ENCODE data around the gene TMEM255B. TPM values are rescaled to one million over a fixed set of nuclear protein-coding genes. Genes with fewer than 3 reads are reported as not detected.
"Not testable (repeated sequence)": the region's sequence is repeated elsewhere in the genome, so short reads cannot be mapped to it uniquely, and the experiment has no call there.

Gene TMEM255B
- total RNA-seq, 1 experiment from 2014 or later: not detected

GRCh38 chr13:113787694-113788093 is 28.7 kb downstream of the TMEM255B start:
- Mint-ChIP-seq H3K27ac (ENCODE audit: unreplicated experiment) (no peak overlapping the region), H3K27me3 (ENCODE audit: unreplicated experiment) (peaks cover 7% of the 10 kb centered on the region), H3K9me3 (ENCODE audit: low read depth, unreplicated experiment) (peaks cover 2% of the 10 kb centered on the region), H3K4me1 (ENCODE audit: low read depth, unreplicated experiment) (no peaks in the 10 kb centered on the region), H3K36me3 (ENCODE audit: insufficient read depth, unreplicated experiment) (no peaks in the 10 kb centered on the region), H3K4me3 (ENCODE audit: low read depth, unreplicated experiment) (no peak overlapping the region)
- BruUV-seq (replicated peaks): no TSS peak
- DNase-seq: no peak
- TF ChIP-seq CTCF (IDR thresholded peaks at IDR 0.05; ENCODE audit: unreplicated experiment): no peak
- intact Hi-C loops (cut with micrococcal nuclease; ENCODE audit: unreplicated experiment): no loop called here
- CTCF ChIA-PET: no interaction called here

GRCh38 chr13:113788413-113789135 is 29.5 kb downstream of the TMEM255B start:
- Mint-ChIP-seq H3K27ac (ENCODE audit: unreplicated experiment) (no peak overlapping the region), H3K36me3 (ENCODE audit: insufficient read depth, unreplicated experiment) (no peaks in the 10 kb centered on the region), H3K4me3 (ENCODE audit: low read depth, unreplicated experiment) (no peak overlapping the region), H3K4me1 (ENCODE audit: low read depth, unreplicated experiment) (no peaks in the 10 kb centered on the region), H3K27me3 (ENCODE audit: unreplicated experiment) (peaks cover 7% of the 10 kb centered on the region), H3K9me3 (ENCODE audit: low read depth, unreplicated experiment) (peaks cover 2% of the 10 kb centered on the region)
- no peak for TF ChIP-seq CTCF (IDR thresholded peaks at IDR 0.05; ENCODE audit: unreplicated experiment)
- intact Hi-C loops (cut with micrococcal nuclease; ENCODE audit: unreplicated experiment): no loop called here
- no TSS peak for BruUV-seq (replicated peaks)
- CTCF ChIA-PET: interaction anchor here (0.7 kb wide), 1 partner anchor 580 kb away, joined by 3 read pairs; the partner anchor contains the start of gene PCID2
- no peak for DNase-seq

DNA sequence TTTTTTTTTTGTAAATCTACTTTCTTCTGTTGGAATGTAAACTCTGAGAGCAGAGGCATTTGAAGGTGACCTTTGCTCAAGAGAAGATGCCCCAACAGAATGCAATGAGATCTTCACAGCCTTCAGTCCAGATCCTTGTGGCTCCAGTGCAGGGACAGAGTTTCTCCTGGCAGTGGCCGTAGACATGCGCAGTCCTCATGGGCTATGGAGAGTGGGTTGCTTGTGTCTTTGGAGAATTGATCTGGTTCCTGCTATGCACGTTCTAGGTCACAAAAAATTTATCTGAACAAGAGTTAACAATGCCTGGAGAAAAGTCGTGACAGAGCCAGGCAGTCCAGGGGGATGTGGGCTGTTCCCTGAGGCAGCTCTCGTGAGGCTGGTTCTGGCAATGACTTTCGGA is 30.1 kb downstream of the TMEM255B start:
- H3K4me3 Mint-ChIP-seq (ENCODE audit: low read depth, unreplicated experiment): no peak overlapping the region
- H3K9me3 Mint-ChIP-seq (ENCODE audit: low read depth, unreplicated experiment): peaks cover 2% of the 10 kb centered on the region
- CTCF ChIA-PET: interaction anchor here (0.7 kb wide), 1 partner anchor 581 kb away, joined by 3 read pairs; the partner anchor contains the start of gene PCID2
- H3K27me3 Mint-ChIP-seq (ENCODE audit: unreplicated experiment): peaks cover 2% of the 10 kb centered on the region
- H3K4me1 Mint-ChIP-seq (ENCODE audit: low read depth, unreplicated experiment): no peaks in the 10 kb centered on the region
- no peak for TF ChIP-seq CTCF (IDR thresholded peaks at IDR 0.05; ENCODE audit: unreplicated experiment)
- no peaks in the 10 kb centered on the region for H3K36me3 Mint-ChIP-seq (ENCODE audit: insufficient read depth, unreplicated experiment)
- no TSS peak for BruUV-seq (replicated peaks)
- no peak overlapping the region for H3K27ac Mint-ChIP-seq (ENCODE audit: unreplicated experiment)
- no peak for DNase-seq
- intact Hi-C loops (cut with micrococcal nuclease; ENCODE audit: unreplicated experiment): no loop called here

DNA sequence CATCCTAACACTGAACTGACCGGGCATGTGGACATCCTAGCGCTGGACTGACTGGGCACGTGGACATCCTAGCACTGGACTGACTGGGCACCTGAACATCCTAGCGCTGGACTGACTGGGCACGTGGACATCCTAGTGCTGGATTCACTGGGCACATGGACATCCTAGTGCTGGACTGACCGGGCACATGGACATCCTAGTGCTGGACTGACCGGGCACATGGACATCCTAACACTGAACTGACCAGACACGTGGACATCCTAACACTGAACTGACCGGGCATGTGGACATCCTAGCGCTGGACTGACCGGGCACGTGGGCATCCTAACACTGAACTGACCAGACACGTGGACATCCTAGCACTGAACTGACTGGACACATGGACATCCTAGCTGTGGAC is 30.9 kb downstream of the TMEM255B start:
- H3K4me3 Mint-ChIP-seq (ENCODE audit: low read depth, unreplicated experiment); H3K9me3 Mint-ChIP-seq (ENCODE audit: low read depth, unreplicated experiment); intact Hi-C loops (cut with micrococcal nuclease; ENCODE audit: unreplicated experiment); H3K36me3 Mint-ChIP-seq (ENCODE audit: insufficient read depth, unreplicated experiment); CTCF ChIA-PET; H3K4me1 Mint-ChIP-seq (ENCODE audit: low read depth, unreplicated experiment); DNase-seq; H3K27ac Mint-ChIP-seq (ENCODE audit: unreplicated experiment); H3K27me3 Mint-ChIP-seq (ENCODE audit: unreplicated experiment); BruUV-seq (replicated peaks): not testable (repeated sequence)

- no TSS peak for BruUV-seq (replicated peaks)
- CTCF ChIA-PET: no interaction called here
- Mint-ChIP-seq H3K27ac (ENCODE audit: unreplicated experiment) (no peak overlapping the region), H3K4me1 (ENCODE audit: low read depth, unreplicated experiment) (no peaks in the 10 kb centered on the region), H3K27me3 (ENCODE audit: unreplicated experiment) (no peaks in the 10 kb centered on the region), H3K9me3 (ENCODE audit: low read depth, unreplicated experiment) (no peaks in the 10 kb centered on the region), H3K36me3 (ENCODE audit: insufficient read depth, unreplicated experiment) (no peaks in the 10 kb centered on the region), H3K4me3 (ENCODE audit: low read depth, unreplicated experiment) (no peak overlapping the region)
- intact Hi-C loops (cut with micrococcal nuclease; ENCODE audit: unreplicated experiment): no loop called here
- TF ChIP-seq CTCF (IDR thresholded peaks at IDR 0.05; ENCODE audit: unreplicated experiment): no peak
- no peak for DNase-seq
Observed at GRCh38 chr13:113791226-113791625, 32.2 kb downstream of the TMEM255B start.
